Measurements from ENCODE around the gene MARCHF9. TPM values are rescaled to one million over a fixed set of nuclear protein-coding genes. Genes with fewer than 3 reads are reported as not detected.

Gene MARCHF9
- total RNA-seq, 1 donor: 2.6 TPM

DNA sequence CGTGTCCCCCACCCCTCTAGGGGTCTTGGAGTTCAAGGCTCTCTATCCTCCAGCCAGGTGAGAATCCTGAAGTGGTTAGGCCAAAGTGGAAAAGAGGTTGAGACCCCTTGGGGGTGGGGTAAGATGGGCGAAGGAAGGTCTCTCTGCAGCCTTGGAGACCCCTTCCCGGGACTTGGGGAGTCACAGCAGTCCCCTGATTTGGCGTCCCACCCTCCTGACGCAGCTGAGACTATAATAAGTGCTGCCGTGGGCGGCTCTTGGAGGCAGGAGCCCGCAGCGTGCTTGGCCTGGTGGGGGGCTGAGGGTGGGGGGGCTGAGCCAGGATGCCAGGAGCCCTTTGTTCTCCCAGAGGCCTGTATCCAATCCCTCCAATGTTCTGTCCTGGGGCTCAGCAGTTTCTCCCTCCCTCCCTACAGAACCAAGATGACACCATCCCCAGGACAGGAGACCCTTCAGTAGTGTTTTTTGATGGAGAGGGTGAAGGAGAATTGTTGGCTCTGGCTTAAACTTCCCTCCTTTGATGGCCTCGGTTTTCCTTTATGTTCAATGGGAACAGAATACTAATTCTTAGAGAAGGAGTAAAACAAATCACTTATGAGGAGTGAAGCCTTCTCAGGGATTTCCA is 14.9 kb upstream of the MARCHF9 start:
- no peak for DNase-seq (ENCODE audit: low read depth)
- no peak overlapping the region for H3K4me3 ChIP-seq (ENCODE audit: low read depth, low read length)
- TF ChIP-seq, protein P1, sequence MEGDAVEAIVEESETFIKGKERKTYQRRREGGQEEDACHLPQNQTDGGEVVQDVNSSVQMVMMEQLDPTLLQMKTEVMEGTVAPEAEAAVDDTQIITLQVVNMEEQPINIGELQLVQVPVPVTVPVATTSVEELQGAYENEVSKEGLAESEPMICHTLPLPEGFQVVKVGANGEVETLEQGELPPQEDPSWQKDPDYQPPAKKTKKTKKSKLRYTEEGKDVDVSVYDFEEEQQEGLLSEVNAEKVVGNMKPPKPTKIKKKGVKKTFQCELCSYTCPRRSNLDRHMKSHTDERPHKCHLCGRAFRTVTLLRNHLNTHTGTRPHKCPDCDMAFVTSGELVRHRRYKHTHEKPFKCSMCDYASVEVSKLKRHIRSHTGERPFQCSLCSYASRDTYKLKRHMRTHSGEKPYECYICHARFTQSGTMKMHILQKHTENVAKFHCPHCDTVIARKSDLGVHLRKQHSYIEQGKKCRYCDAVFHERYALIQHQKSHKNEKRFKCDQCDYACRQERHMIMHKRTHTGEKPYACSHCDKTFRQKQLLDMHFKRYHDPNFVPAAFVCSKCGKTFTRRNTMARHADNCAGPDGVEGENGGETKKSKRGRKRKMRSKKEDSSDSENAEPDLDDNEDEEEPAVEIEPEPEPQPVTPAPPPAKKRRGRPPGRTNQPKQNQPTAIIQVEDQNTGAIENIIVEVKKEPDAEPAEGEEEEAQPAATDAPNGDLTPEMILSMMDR (IDR thresholded peaks at IDR 0.05; ENCODE audit: insufficient read depth, low read depth, low read length): no peak

DNA sequence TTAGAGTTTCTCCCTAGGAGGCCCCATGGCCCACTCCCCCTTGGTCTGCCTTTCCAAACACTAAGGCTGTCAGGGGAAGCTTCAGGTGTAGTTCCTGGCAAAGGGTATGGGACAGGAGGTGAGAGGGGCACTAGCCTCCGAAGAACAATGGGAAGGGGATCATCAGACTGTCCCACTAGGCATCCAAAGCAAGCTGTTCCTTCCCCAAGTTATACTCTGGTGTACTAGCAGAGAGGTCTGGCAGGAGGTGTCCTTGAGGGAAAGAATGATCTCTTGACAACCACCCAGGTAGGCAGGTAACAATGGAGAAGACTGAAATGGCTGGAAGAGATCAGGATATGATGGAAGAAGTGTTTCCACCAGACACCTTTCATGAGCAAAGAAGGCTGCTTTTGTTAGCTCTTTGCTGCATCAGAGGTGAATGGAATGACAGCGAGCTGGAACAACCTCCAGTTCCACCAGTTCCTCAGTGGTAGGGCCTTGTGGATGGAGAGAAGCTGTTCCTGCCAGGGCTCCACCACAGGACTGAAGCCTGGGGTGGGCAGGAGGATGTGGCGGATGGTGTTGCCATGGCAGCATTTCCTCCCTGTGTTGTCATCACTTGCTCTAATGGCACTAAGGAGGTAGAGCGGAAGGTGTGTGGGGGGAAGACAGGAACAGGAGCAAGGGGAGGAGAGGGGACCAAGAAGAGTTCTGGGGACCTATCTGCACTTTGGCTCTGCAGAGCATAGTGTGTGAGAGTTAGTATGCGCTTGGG is 14.1 kb upstream of the MARCHF9 start:
- no peak overlapping the region for H3K4me3 ChIP-seq (ENCODE audit: low read depth, low read length)
- TF ChIP-seq, protein P1 (IDR thresholded peaks at IDR 0.05; ENCODE audit: insufficient read depth, low read depth, low read length): no peak
- DNase-seq (ENCODE audit: low read depth): no peak

DNA sequence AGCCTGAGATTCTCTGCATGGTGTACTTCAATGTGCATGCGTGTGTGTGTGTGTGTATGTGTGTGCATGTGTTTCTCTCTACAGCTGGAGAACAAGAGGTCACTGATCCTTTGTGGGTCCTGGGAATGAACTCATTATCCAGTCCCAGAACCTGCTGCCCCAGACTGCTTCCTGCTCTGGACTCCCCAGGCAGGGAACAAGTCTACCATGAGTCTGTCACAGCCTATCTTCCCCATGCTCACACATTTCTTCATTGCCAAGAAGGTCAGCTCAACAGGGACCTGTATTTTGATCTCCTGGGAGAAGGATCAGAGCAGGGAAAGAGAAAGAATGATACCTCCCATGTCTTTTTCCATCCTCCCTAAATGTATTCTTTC is 13.5 kb upstream of the MARCHF9 start:
- TF ChIP-seq, protein P1 (IDR thresholded peaks at IDR 0.05; ENCODE audit: insufficient read depth, low read depth, low read length): no peak
- H3K4me3 ChIP-seq (ENCODE audit: low read depth, low read length): no peak overlapping the region
- no peak for DNase-seq (ENCODE audit: low read depth)

DNA sequence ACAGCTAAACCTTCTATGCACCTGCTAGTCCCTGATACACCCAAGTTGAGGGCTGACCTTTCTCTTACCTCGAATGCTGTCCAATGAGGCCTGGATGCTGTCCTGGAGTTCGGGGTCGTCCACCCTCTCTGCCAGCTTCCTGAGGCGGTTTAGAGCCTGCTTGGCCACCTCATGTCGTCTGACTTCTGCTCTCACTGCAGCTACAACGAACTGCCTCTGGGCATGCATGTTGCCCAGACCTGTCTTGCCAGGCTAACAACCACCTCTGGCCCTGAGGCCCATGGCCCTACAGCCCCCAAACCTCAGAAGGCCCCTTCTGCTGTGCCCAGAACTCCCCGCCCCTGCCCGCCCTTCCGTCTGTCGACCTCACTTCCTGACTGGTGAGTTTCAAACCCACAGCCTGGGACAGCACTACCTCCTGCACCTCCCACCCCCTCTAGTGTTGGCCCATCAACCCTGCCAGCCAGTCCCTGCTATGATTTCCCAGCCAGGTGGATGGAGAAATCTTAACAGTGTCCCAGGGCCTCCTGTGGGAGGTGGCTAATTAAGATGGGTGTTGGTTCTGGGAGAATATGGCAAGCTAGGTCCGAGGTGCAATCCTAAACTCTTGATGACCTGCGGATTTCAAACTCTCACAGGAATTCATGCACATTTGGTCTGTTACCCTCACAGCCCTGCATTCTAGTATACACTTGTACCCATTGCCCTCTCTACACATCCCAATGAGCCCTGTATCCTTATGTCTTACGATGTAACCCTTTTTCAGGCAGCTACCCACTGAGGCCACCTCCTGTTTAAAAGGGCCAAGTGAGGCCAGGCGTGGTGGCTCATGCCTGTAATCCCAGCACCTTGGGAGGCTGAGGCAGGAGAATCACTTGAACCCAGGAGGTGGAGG is 12.8 kb upstream of the MARCHF9 start:
- no peak for DNase-seq (ENCODE audit: low read depth)
- H3K4me3 ChIP-seq (ENCODE audit: low read depth, low read length): no peak overlapping the region
- TF ChIP-seq, protein P1 (IDR thresholded peaks at IDR 0.05; ENCODE audit: insufficient read depth, low read depth, low read length): no peak

DNA sequence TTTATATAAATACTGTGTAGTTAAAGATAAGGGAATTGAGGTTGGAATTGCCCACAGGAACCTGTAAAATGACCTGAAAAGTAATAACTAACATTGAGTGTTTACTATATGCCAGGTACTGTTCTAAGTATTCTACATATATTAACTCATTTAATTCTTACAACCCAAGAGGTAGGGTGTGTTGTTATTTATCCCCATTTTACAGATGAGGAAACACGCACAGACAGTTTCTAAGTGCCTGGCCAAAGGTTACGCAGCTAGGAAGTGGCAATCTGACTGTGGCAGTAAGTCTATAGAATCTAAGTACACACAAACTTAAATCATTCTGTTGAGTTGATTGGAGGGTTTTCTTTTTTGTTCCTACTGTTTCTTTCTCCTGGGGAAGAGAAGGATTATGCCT is 11.1 kb upstream of the MARCHF9 start:
- TF ChIP-seq, protein P1 (IDR thresholded peaks at IDR 0.05; ENCODE audit: insufficient read depth, low read depth, low read length): no peak

DNA sequence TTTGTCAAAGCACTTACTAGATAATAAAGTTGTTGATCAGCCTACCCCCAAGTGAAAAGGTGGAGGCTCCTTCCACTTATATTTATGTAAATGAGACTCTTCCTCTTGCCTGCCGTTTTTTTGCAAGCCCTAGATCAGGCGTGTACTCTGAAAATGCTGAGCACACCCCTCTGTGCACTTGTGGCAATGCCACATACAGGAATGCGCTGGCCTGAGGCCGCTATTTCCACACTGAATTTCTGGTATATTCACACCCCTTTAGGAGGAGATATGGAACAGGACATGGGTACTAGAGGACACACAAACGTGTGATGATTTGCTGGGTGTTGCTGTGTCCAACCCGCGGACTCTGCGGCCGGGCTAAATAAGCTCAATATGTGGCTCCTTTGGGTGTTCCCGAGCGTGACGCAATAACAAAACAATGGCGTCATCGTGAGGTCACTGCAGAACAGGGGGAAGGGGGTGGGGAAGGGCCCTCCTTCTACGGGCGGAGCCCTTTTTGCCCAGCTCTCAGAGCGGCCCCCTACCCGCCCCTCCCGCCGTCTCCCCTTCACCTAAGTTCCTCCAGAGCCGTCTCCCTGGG is 10.6 kb upstream of the MARCHF9 start:
- DNase-seq (ENCODE audit: low read depth): peak; percentile 90
- TF ChIP-seq, protein P1 (IDR thresholded peaks at IDR 0.05; ENCODE audit: insufficient read depth, low read depth, low read length): no peak

More for the DNA sequence above, 11.1 kb upstream of the MARCHF9 start:
- no peak overlapping the region for H3K4me3 ChIP-seq (ENCODE audit: low read depth, low read length)
- no peak for DNase-seq (ENCODE audit: low read depth)

More for the DNA sequence above, 10.6 kb upstream of the MARCHF9 start:
- peak overlapping the region; percentile 99 for H3K4me3 ChIP-seq (ENCODE audit: low read depth, low read length)
